ENCODE measurements around the gene DMTF1. TPM values are rescaled to one million over a fixed set of nuclear protein-coding genes. Genes with fewer than 3 reads are reported as not detected.

DMTF1 gene
- total RNA-seq, 4 donors from 2014 or later = 64.4 to 121 (median 78.4) TPM

DNA sequence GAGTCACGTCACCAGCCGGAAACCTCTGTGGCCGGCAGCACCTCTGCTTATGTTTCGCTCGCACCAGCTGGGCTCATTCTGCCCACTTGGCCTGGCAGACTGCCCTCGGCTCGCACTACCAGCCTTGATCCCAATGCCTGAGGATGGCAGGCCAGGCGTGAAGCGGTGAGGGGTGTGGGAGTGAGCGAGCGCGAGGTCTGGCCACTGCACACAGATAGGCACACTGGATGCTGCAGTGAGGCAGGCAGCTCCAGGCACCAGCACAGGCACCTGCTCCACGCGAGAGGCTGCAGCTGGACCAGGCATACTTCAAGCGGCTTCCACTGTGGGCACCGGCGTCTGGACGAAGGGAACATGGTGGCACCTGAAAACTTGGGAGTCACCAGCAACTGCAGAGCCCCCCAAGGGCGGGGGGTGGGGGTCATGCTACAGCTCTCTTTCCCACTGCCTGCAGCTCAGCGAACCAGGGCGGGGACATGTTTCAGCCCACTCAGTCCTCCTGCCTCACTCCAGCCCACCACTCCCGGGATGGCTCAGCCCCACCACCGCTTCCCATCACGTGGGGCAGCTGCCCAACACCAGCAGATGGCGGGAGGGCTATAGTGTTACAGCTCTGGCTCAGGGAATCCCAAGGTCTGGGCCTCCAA is 5.4 kb upstream of the DMTF1 start:
- ATAC-seq (ENCODE audit: low FRiP score) (no peak), DNase-seq (ENCODE audit: low spot score) (no peak)
- TF ChIP-seq, protein P1, sequence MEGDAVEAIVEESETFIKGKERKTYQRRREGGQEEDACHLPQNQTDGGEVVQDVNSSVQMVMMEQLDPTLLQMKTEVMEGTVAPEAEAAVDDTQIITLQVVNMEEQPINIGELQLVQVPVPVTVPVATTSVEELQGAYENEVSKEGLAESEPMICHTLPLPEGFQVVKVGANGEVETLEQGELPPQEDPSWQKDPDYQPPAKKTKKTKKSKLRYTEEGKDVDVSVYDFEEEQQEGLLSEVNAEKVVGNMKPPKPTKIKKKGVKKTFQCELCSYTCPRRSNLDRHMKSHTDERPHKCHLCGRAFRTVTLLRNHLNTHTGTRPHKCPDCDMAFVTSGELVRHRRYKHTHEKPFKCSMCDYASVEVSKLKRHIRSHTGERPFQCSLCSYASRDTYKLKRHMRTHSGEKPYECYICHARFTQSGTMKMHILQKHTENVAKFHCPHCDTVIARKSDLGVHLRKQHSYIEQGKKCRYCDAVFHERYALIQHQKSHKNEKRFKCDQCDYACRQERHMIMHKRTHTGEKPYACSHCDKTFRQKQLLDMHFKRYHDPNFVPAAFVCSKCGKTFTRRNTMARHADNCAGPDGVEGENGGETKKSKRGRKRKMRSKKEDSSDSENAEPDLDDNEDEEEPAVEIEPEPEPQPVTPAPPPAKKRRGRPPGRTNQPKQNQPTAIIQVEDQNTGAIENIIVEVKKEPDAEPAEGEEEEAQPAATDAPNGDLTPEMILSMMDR (IDR thresholded peaks at IDR 0.05) = no peak

DNA sequence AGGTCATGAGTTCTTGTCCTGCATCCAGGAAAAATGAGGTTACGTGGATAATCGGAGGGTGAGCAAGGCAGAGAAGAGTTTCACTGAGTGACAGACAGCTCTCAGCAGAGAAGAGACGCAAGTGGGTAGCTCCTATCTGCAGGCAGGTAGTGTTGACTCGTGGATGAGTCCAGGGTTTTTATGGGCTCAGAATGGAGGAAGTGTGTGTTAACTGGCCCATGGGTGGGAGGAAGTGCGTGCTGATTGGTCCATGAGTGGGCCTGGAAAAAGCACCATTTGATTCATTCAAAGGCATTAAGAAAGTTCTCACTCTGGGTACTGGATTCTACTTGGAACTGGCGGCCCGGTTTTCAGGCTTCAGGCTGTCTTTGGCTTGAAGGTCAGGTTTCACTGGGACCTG is 4.8 kb upstream of the DMTF1 start:
- DNase-seq (ENCODE audit: low spot score) (no peak), ATAC-seq (ENCODE audit: low FRiP score) (no peak)
- TF ChIP-seq, protein P1 (IDR thresholded peaks at IDR 0.05) = no peak

DNA sequence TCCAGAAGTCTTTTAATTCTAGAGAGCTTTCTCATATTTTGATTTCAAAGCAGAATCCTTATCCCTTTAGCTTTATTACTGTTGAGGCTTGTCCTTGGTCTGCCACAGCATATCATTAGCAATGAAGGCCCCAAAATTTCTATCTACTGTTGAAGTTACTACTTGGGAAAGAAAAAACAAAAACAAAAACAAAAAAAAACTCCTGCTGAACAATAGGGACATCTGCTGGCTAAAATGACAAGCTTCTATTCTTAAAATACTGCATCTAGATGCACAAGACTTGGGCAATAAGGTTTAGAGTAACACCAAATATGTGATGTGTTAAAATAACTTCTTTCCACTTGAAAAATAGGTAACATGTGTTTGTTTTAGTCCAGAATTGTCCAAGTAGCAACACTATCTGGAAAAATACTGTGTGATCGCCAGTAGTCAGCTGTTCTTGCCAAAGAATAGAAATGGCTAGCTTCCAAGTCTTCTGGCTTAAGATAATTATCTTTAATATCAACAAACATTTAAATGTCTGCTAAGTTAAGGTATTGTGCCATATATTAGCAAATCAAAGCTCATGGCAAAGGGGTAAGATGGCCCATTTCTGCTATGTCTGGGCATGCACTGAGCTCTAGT is 3.8 kb upstream of the DMTF1 start:
- no peak for DNase-seq (ENCODE audit: low spot score)
- no peak for ATAC-seq (ENCODE audit: low FRiP score)

DNA sequence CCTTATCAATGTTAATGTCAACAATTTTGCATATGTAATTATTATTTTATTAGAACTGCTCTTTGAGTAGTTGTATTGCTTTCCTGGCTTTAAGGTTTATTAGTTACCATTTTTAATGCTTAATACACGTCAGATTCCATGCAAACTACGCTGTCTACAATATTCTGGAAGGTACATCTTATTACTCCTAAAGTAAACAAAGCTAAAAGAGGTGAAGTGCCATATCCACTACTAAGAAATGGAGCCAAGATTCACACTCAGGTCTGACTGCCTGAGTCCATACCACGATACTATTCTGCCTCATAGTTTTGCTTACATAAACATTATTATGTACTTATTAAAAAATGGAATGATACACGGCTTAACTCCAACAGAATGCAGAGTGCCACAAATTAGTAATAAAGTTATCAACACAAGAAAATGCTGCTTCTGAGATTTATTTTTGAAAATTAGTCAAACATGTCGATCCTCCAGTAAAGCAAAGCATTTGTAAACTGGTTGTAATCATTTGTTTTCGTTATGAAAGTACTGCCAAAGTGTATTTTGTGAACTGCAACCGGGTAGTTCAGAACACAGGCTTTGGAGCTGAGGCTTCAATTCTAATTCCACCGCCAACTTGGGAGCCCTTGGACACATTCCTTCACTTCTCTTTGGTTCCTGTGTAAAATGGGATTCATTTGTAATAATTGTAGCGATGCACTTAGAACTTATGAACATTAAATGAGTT is 1.1 kb upstream of the DMTF1 start:
- ATAC-seq (ENCODE audit: low FRiP score) = no peak
- no peak for DNase-seq (ENCODE audit: low spot score)
- TF ChIP-seq, protein P1 (IDR thresholded peaks at IDR 0.05) = no peak

More for the DNA sequence above, 3.8 kb upstream of the DMTF1 start:
- TF ChIP-seq, protein P1 (IDR thresholded peaks at IDR 0.05) = no peak

DNA sequence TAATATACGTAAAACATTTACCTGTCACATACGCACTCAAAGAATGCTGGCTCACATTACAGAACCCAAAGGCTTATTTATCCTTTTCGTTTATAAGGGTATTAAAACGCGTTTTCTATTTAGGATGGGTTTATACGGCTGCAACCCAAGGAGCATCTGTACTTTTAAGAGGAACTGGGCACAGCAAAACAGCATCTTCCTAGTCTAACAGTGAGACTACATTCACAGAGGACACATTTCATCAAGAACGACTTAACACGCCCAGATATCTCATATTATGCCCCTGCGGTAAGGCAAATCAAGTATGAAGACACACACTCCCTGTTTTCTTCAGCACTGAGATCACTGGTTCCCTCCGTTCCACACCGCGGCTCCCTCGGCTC is 533 bp upstream of the DMTF1 start:
- ATAC-seq (ENCODE audit: low FRiP score) (peak; percentile 51), DNase-seq (ENCODE audit: low spot score) (no peak)
- TF ChIP-seq, protein P1 (IDR thresholded peaks at IDR 0.05) = no peak

DNA sequence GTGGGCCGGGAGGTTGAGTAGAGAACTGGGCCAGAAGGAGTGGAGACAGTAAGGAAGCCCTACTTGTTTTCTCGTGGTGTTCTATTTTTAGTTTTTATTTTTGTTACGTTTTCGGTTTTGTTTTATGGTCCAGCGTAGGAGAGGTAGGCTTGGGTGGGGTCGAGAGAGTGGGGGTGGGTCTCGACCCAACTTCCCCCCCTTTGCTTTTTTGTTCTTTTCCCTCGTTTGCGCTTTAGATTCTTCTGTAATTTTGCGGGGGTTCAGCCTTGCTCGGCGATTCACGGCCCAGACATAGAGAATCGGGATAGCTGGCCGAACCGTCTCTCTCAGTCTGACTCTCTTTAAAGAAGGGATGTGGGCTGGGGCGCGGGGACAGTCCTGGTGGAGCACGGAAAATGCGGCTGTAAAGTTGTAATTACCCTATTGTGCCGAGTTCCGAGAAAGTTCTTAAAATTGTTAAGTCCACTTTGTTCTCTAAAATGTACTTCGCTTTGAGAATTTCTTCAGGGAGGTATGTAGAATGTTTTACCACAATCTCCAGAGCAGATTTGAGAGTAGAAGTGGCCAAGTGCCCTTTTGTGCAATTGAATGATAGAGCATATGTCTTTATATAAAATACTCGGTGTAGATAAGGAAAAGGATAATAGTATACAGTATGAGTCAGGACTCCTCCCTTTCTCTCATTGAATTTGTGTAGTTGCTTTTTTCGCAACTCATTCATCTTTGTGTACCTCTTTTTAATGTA is 816 bp downstream of the DMTF1 start:
- TF ChIP-seq, protein P1 (IDR thresholded peaks at IDR 0.05) = no peak
- DNase-seq (ENCODE audit: low spot score) (no peak), ATAC-seq (ENCODE audit: low FRiP score) (peak; percentile 8)
